K562 (cell line): Measurements from ENCODE around the gene CLEC2B. TPM values are rescaled to one million over a fixed set of nuclear protein-coding genes. Genes with fewer than 3 reads are reported as not detected.
A peak's percentile ranks its signal among the peaks of the same experiment; 100 is the strongest.

Source experiments
- ATAC-seq: fragments of 200-7000 bp; cut with Tn5 transposase; 3 replicates; pipeline ENCODE4 v1.9.1; 2020; ENCODE audit warnings: moderate library complexity
- BruUV-seq: library from RNA; stranded (reverse); fragments of 400-500 nt; replicated peaks from 2 replicates; lab custom pipeline; 2021; lab: Mats Ljungman, UMichigan
- CTCF ChIA-PET: fragments of 300-600 bp; formaldehyde crosslinking; extraction: SDS; loops from one replicate; lab custom pipeline; 2021; ENCODE audit warnings: low intra/inter-chr PET ratio; lab: Yijun Ruan, JAX
- POLR2A ChIA-PET: fragments of 300-600, 350-650 bp; sonication (Branson Sonifier 250); formaldehyde crosslinking; extraction: SDS; loops from one replicate; lab custom pipeline; 2021; ENCODE audit warnings: antibody characterized with exemption, inconsistent platforms; lab: Yijun Ruan, JAX
- DNase-seq, 4 experiments: peaks; one replicate each; pipeline versions ENCODE4 v3.0.0 to v3.0.0-alpha.2; 2011 to 2018; ENCODE audit warnings: low spot score in 3 of 4, mixed read lengths in 3 of 4; ENCODE audit errors: extremely low read depth in 1 of 4
- FAIRE-seq: peaks from 2 replicates; lab custom pipeline; 2011; peaks lifted over from hg19 to GRCh38; lab: Jason Lieb, UNC
- H2AFZ ChIP-seq: 2 replicates; pipeline ENCODE4 v1.6.0; 2011; ENCODE audit warnings: low read depth, low read length, control low read depth, inconsistent platforms
- H3K27ac ChIP-seq: fragments of 200-600 bp; 3 replicates; pipeline ENCODE4 v1.8.0; 2011; ENCODE audit warnings: low read depth, mild to moderate bottlenecking, control low read depth, inconsistent platforms, low read length, moderate library complexity, mixed read lengths; ENCODE audit errors: extremely low read depth
- H3K27me3 ChIP-seq, 2 experiments: fragments of 300-600 bp in 1 of 2; 2 replicates in 1 of 2; 3 replicates in 1 of 2; pipeline versions ENCODE4 v1.6.0 to v1.8.0; 2011; ENCODE audit warnings: inconsistent platforms in 2 of 2, low read length in 2 of 2, mild to moderate bottlenecking in 1 of 2, mixed read lengths in 1 of 2, moderate library complexity in 1 of 2; ENCODE audit not compliant: control insufficient read depth in 2 of 2, insufficient read depth in 2 of 2
- H3K36me3 ChIP-seq: fragments of 300-600 bp; 3 replicates; pipeline ENCODE4 v1.8.0; 2011; ENCODE audit warnings: mild to moderate bottlenecking, low read length, inconsistent platforms; ENCODE audit not compliant: control insufficient read depth, insufficient read depth
- H3K4me1 ChIP-seq, 2 experiments: fragments of 200-600 bp in 1 of 2; replicated peaks in 1 of 2; 2 replicates in 1 of 2; 3 replicates in 1 of 2; pipeline versions ENCODE4 v1.5.1 to v1.8.0; 2011; ENCODE audit warnings: inconsistent platforms in 2 of 2, low read length in 2 of 2, mild to moderate bottlenecking in 1 of 2, mixed read lengths in 1 of 2, moderate library complexity in 1 of 2; ENCODE audit not compliant: control insufficient read depth in 2 of 2, insufficient read depth in 2 of 2
- H3K4me2 ChIP-seq: 2 replicates; pipeline ENCODE4 v1.6.1; 2011; ENCODE audit warnings: low read length, control low read depth, inconsistent platforms, mixed read lengths; ENCODE audit not compliant: insufficient read depth
- H3K4me3 ChIP-seq: fragments of 200-600 bp; sonication (generic), shearing (Covaris generic); 2 replicates; pipeline ENCODE4 v1.5.1; 2016; ENCODE audit warnings: control low read depth, inconsistent platforms
- H3K79me2 ChIP-seq: fragments of 200-600 bp; 3 replicates; pipeline ENCODE4 v1.8.0; 2011; ENCODE audit warnings: low read length, inconsistent platforms; ENCODE audit not compliant: control insufficient read depth, insufficient read depth
- H3K9ac ChIP-seq, 2 experiments: 2 replicates each; pipeline versions ENCODE4 v1.6.0 to v1.6.1; 2011; ENCODE audit warnings: low read depth in 2 of 2, low read length in 2 of 2, control low read depth in 1 of 2, inconsistent platforms in 1 of 2, mild to moderate bottlenecking in 1 of 2, mixed read lengths in 1 of 2; ENCODE audit not compliant: insufficient read depth in 1 of 2
- H3K9me1 ChIP-seq: one replicate; pipeline ENCODE4 v1.6.0; 2011; ENCODE audit warnings: inconsistent platforms, mild to moderate bottlenecking, low read length, moderate library complexity; ENCODE audit not compliant: control insufficient read depth, insufficient read depth
- H3K9me3 ChIP-seq: replicated peaks from 2 replicates; pipeline ENCODE4 v1.5.1; 2011; ENCODE audit warnings: low read depth, low read length, inconsistent platforms; ENCODE audit not compliant: control insufficient read depth, insufficient read depth
- H4K20me1 ChIP-seq: replicated peaks from 2 replicates; pipeline ENCODE4 v1.6.1; 2011; ENCODE audit warnings: low read length, inconsistent platforms, mixed read lengths; ENCODE audit not compliant: control insufficient read depth, insufficient read depth
- ELF2 ChIP-seq: fragments of 250-450 bp; sonication (Bioruptor Pico); IDR thresholded peaks from 2 replicates; pipeline ENCODE4 v1.5.0; 2021; ENCODE audit warnings: mild to moderate bottlenecking
- EZH2 ChIP-seq: IDR thresholded peaks from 2 replicates; pipeline ENCODE4 v1.6.1; 2012; ENCODE audit warnings: low read depth, mild to moderate bottlenecking, inconsistent platforms, low read length, borderline replicate concordance
- ZNF316 ChIP-seq: fragments of 450-650 bp; IDR thresholded peaks from 2 replicates; pipeline ENCODE4 v1.6.1; 2016
- ZNF324 ChIP-seq: fragments of 250-450 bp; sonication (Bioruptor Pico); IDR thresholded peaks from 2 replicates; pipeline ENCODE4 v1.4.0; 2020; ENCODE audit warnings: mild to moderate bottlenecking
- WGBS: fragments of 100-300 bp; shearing (Covaris generic); methylation state at CpG from one replicate; pipeline ENCODE4 v1.1.6; 2016; ENCODE audit warnings: low coverage, mixed read lengths; ENCODE audit not compliant: insufficient coverage; ENCODE audit errors: missing lambda C conversion rate; 5-methylcytosine and 5-hydroxymethylcytosine counted together
- in situ Hi-C: fragments of 300-500 bp; cut with MboI; formaldehyde crosslinking; loops from 4 replicates; pipeline ENCODE4 v1.15.0; 2018; ENCODE audit warnings: inconsistent platforms, mixed read lengths
- intact Hi-C: fragments of 100-400 bp; cut with micrococcal nuclease; formaldehyde crosslinking; loops from 2 replicates; pipeline ENCODE4 v1.14.2; 2022
- polyA plus RNA-seq, 8 experiments: library from polyadenylated mRNA; depleted of rRNA in 4 of 8; stranded (reverse) in 5 of 8; unstranded in 3 of 8; fragments of >200 nt; fragmentation: Nextera tagmentation in 2 of 8; fragmentation: Illumina TruSeq in 1 of 8; extraction: Ambion mirVana in 2 of 8; extraction: Trizol in 1 of 8; gene quantifications; 2 replicates each; pipeline versions ENCODE4 v1.2.1 to v1.2.3, GENCODE V29; 2011 to 2014; ENCODE audit warnings: inconsistent platforms in 1 of 8, missing spikeins in 1 of 8
- total RNA-seq, 7 experiments: library from RNA; depleted of rRNA in 6 of 7; stranded (reverse); fragments of >200 nt in 6 of 7; fragmentation: Illumina TruSeq in 2 of 7; extraction: Trizol in 2 of 7; gene quantifications; 2 replicates each; pipeline versions ENCODE4 v1.2.1 to v1.2.3, GENCODE V29; 2011 to 2021; ENCODE audit warnings: low replicate concordance in 1 of 7
- TF ChIP-seq, protein P1 (sequence below): sonication (generic); formaldehyde crosslinking; IDR thresholded peaks from 2 replicates; pipeline ENCODE4 v1.8.0; 2023; ENCODE audit warnings: mild to moderate bottlenecking, missing genetic modification reagents

CLEC2B gene
- total and polyA plus RNA-seq, 9 of the 15 experiments (the other 6 are each of a cell fraction or from before 2014, with no cell fraction given): 1.3 to 5.9 (median 2.9) TPM

DNA sequence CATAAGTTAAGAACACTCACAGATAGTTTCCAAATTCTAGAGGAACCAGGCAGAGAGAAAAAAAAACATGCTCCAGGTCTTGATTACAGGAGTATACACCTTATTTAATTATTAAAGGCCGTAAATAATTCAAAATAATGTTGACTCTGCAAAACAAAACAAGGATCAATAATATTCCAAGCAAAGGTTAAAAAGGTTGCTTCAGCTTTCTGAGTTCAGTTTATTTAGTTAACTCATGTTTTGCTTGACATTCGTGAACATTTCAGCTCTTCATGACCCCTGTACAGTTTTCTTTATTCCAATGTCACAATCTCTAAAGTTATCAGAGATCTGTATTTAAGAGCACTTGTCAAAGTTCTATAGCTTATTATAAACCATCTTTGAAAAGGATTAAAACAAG is 31.8 kb upstream of the CLEC2B start:
- intact Hi-C loops (no loop called here), in situ Hi-C loops (no loop called here)
- no peaks in the 10 kb centered on the region; a peak in 2 of 5 replicates for H3K4me1 ChIP-seq
- H3K4me2 ChIP-seq: no peak overlapping the region
- POLR2A ChIA-PET: no interaction called here
- TF ChIP-seq ZNF316 (peak; percentile 30; the same call in 1 of the 2 replicates), ZNF324 (CRISPR knock-in tag) (no peak)
- no TSS peak for BruUV-seq
- no peak overlapping the region for H3K9ac ChIP-seq
- 0 out of 2 replicates have a peak, but pooled peaks cover 2% of the 10 kb centered on the region for H3K9me3 ChIP-seq
- no peaks in the 10 kb centered on the region for H3K9me1 ChIP-seq
- no peaks in the 10 kb centered on the region for H3K27me3 ChIP-seq
- no peaks in the 10 kb centered on the region for H3K36me3 ChIP-seq
- WGBS: 30% methylated on average over 2 of the region's 2 CpGs
- H3K79me2 ChIP-seq: no peaks in the 10 kb centered on the region
- no peak overlapping the region for H2AFZ ChIP-seq
- H3K27ac ChIP-seq: no peak overlapping the region
- H4K20me1 ChIP-seq: no peaks in the 10 kb centered on the region
- DNase-seq (no peak), ATAC-seq (no peak), FAIRE-seq (no peak)
- H3K4me3 ChIP-seq: no peak overlapping the region
- CTCF ChIA-PET: no interaction called here

DNA sequence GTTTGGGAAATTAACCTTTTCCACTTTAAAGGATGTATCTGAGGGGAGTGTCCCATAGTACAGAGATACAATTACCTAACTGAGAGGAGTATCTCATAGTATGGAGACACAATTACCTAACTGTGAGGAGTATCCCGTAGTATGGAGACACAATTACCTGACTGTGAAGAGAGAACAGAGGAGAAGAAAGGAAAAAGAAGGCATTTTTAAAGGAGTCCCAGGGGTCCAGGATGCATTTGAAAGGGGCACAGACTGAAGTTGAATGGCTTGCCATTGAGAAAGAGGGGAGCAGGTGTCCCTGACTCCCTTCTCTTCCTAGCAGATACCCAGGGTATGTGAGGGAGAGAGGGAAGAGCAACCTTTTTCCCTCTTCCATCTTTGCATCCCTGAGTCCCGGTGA is 30.1 kb upstream of the CLEC2B start:
- intact Hi-C loops: no loop called here
- H3K36me3 ChIP-seq: no peaks in the 10 kb centered on the region
- no peaks in the 10 kb centered on the region for H3K9me1 ChIP-seq
- H2AFZ ChIP-seq: peak overlapping the region; percentile 57
- no peak overlapping the region for H3K27ac ChIP-seq
- no peak for TF ChIP-seq ELF2
- TF ChIP-seq, protein P1, sequence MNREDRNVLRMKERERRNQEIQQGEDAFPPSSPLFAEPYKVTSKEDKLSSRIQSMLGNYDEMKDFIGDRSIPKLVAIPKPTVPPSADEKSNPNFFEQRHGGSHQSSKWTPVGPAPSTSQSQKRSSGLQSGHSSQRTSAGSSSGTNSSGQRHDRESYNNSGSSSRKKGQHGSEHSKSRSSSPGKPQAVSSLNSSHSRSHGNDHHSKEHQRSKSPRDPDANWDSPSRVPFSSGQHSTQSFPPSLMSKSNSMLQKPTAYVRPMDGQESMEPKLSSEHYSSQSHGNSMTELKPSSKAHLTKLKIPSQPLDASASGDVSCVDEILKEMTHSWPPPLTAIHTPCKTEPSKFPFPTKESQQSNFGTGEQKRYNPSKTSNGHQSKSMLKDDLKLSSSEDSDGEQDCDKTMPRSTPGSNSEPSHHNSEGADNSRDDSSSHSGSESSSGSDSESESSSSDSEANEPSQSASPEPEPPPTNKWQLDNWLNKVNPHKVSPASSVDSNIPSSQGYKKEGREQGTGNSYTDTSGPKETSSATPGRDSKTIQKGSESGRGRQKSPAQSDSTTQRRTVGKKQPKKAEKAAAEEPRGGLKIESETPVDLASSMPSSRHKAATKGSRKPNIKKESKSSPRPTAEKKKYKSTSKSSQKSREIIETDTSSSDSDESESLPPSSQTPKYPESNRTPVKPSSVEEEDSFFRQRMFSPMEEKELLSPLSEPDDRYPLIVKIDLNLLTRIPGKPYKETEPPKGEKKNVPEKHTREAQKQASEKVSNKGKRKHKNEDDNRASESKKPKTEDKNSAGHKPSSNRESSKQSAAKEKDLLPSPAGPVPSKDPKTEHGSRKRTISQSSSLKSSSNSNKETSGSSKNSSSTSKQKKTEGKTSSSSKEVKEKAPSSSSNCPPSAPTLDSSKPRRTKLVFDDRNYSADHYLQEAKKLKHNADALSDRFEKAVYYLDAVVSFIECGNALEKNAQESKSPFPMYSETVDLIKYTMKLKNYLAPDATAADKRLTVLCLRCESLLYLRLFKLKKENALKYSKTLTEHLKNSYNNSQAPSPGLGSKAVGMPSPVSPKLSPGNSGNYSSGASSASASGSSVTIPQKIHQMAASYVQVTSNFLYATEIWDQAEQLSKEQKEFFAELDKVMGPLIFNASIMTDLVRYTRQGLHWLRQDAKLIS (CRISPR knock-in tag): no peak
- no peak for TF ChIP-seq EZH2
- no peak for ATAC-seq
- no peaks in the 10 kb centered on the region for H4K20me1 ChIP-seq
- BruUV-seq: no TSS peak
- no peaks in the 10 kb centered on the region for H3K27me3 ChIP-seq
- H3K4me3 ChIP-seq: no peak overlapping the region
- no peak overlapping the region for H3K4me2 ChIP-seq
- 0 out of 2 replicates have a peak, but pooled peaks cover 2% of the 10 kb centered on the region for H3K9me3 ChIP-seq
- H3K79me2 ChIP-seq: no peaks in the 10 kb centered on the region
- DNase-seq: no peak
- H3K4me1 ChIP-seq: peaks cover 0 to 6% of the 10 kb centered on the region in 2 experiments; a peak in 3 of 5 replicates
- no peak for FAIRE-seq
- in situ Hi-C loops: no loop called here
- ChIA-PET POLR2A (no interaction called here), CTCF (no interaction called here)
- H3K9ac ChIP-seq: no peak overlapping the region
- WGBS: 50% methylated on average over 2 of the region's 2 CpGs
